Breast epithelium (tissue), 4 donors: ENCODE data around the gene OSGIN1. TPM values are rescaled to one million over a fixed set of nuclear protein-coding genes. Genes with fewer than 3 reads are reported as not detected.

ENCODE experiments used
- DNase-seq, 2 donors: peaks; one replicate each; pipeline ENCODE4 v3.0.0-alpha.2; 2019; ENCODE audit warnings: low spot score in 2 of 2
- H3K27ac ChIP-seq, 2 donors: fragments of 200-600 bp; sonication (generic) in 1 of 2; one replicate each; pipeline ENCODE4 v1.5.1; 2016 to 2019; ENCODE audit warnings: mild to moderate bottlenecking in 1 of 2
- H3K27me3 ChIP-seq, 2 donors: fragments of 200-600 bp; sonication (generic) in 1 of 2; one replicate each; pipeline versions ENCODE4 v1.5.1 to v1.6.0; 2017 to 2019; ENCODE audit warnings: control low read depth in 1 of 2, mild to moderate bottlenecking in 1 of 2
- H3K36me3 ChIP-seq: fragments of 200-600 bp; one replicate; pipeline ENCODE4 v1.5.1; 2019
- H3K4me1 ChIP-seq, 2 donors: fragments of 200-600 bp; sonication (generic); one replicate each; pipeline ENCODE4 v1.5.1; 2016 to 2019; ENCODE audit warnings: control low read depth in 1 of 2
- H3K4me3 ChIP-seq, 3 donors: fragments of 200-600 bp; sonication (generic); 1 replicate in 2 of 3; 2 replicates in 1 of 3; pipeline ENCODE4 v1.5.1; 2016 to 2019; ENCODE audit warnings: mild to moderate bottlenecking in 3 of 3, moderate library complexity in 2 of 3
- H3K9me3 ChIP-seq, 2 donors: fragments of 200-600 bp; sonication (generic) in 1 of 2; one replicate each; pipeline ENCODE4 v1.5.1; 2016 to 2019; ENCODE audit warnings: control low read depth in 1 of 2
- POLR2A ChIP-seq: fragments of 450-650 bp; IDR thresholded peaks from one replicate; pipeline ENCODE4 v1.6.1; 2016; ENCODE audit warnings: antibody characterized with exemption, mild to moderate bottlenecking, moderate library complexity
- POLR2AphosphoS5 ChIP-seq, 3 donors: sonication (generic); formaldehyde crosslinking; IDR thresholded peaks; one replicate each; pipeline ENCODE4 v1.6.1; 2017; ENCODE audit warnings: antibody characterized with exemption in 3 of 3
- intact Hi-C: fragments of 100-400 bp; cut with DNase I; formaldehyde crosslinking; loops from one replicate; pipeline ENCODE4 v1.15.1; 2023; ENCODE audit warnings: low total_unique reads
- total RNA-seq, 3 donors: library from RNA; depleted of rRNA; stranded (reverse); fragments of >200 nt; gene quantifications; one replicate each; pipeline ENCODE4 v1.1.0, GENCODE V29; 2016
- TF ChIP-seq, protein P1 (sequence below), 3 donors: fragments of 450-650 bp; IDR thresholded peaks; one replicate each; pipeline ENCODE4 v1.5.1; 2016 to 2017; ENCODE audit warnings: antibody characterized with exemption in 3 of 3, mild to moderate bottlenecking in 3 of 3, moderate library complexity in 3 of 3

OSGIN1 gene
- total RNA-seq, 3 donors from 2014 or later, result 3.0 to 3.5 (median 3.3) TPM

DNA sequence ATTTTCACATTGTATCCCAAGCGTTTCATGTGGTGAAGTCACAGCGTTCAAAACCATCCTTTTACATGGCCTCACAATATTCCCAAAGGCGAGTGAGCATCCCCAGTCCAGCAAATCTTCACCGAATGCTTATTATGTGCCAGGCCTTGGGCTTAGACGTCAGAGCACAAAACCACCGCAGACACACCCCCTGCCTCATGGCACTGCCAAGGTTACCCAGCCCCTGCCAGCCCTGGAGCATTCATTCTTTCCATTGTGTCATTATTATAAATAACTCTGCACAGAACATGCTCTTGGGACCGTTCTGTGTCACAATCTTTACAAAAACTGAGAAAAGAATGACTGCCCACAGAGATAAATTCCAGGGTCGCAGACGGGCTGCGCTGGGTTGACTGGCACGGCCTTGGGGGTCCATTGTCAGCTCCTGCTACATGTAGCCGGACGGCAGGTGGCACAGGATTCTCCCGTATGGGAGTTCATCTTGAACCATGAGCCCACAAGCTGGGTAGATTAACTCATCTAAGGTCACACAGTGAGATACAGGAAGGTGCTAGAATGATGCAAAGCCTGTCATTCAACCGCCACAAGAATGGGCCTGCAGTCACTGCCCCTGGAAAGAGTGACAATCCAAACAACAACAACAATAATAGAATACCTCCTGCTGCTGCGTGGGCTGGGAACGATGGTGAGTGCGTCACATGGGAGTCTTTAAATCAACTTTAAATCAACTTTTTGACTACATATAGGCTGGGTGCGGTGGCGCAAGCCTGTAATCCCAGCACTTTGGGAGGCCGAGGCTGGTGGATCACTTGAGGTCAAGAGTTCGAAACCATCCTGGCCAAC lies 10.5 kb downstream of the OSGIN1 start:
- Histone ChIP-seq H3K4me1 (no peaks in the 10 kb centered on the region), H3K9me3 (no peaks in the 10 kb centered on the region), H3K27ac (no peak overlapping the region), H3K27me3 (no peaks in the 10 kb centered on the region), H3K36me3 (no peaks in the 10 kb centered on the region), H3K4me3 (no peak overlapping the region)
- no peak for DNase-seq
- intact Hi-C loops, result no loop called here
- TF ChIP-seq, protein P1, sequence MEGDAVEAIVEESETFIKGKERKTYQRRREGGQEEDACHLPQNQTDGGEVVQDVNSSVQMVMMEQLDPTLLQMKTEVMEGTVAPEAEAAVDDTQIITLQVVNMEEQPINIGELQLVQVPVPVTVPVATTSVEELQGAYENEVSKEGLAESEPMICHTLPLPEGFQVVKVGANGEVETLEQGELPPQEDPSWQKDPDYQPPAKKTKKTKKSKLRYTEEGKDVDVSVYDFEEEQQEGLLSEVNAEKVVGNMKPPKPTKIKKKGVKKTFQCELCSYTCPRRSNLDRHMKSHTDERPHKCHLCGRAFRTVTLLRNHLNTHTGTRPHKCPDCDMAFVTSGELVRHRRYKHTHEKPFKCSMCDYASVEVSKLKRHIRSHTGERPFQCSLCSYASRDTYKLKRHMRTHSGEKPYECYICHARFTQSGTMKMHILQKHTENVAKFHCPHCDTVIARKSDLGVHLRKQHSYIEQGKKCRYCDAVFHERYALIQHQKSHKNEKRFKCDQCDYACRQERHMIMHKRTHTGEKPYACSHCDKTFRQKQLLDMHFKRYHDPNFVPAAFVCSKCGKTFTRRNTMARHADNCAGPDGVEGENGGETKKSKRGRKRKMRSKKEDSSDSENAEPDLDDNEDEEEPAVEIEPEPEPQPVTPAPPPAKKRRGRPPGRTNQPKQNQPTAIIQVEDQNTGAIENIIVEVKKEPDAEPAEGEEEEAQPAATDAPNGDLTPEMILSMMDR (IDR thresholded peaks at IDR 0.05), result no peak

DNA sequence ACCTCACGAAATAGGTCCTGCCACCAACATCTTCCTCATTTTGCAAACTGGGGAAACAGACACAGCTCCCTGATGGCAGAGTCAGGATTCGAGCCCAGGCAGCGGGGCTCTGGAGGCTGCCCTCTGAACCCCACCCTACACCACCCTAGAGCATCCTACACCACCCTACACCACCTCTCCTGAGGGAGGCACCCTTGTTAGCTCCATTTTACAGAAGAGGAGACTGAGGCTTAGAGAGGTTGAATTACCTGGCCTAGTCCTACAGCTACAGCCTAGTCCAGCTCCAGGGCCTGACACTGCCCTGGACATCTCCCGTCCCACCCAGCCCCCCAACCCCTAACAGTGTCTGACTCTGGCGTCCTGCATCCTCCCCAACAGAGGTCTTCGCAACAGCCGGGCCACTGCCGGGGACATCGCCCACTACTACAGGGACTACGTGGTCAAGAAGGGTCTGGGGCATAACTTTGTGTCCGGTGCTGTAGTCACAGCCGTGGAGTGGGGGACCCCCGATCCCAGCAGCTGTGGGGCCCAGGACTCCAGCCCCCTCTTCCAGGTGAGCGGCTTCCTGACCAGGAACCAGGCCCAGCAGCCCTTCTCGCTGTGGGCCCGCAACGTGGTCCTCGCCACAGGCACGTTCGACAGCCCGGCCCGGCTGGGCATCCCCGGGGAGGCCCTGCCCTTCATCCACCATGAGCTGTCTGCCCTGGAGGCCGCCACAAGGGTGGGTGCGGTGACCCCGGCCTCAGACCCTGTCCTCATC lies 11.8 kb downstream of the OSGIN1 start:
- H3K4me3 ChIP-seq, result no peak overlapping the region
- H3K27me3 ChIP-seq, result no peaks in the 10 kb centered on the region
- H3K4me1 ChIP-seq, result no peaks in the 10 kb centered on the region
- no peak overlapping the region for H3K27ac ChIP-seq
- H3K9me3 ChIP-seq, result no peaks in the 10 kb centered on the region
- DNase-seq, result no peak
- no peaks in the 10 kb centered on the region for H3K36me3 ChIP-seq
- intact Hi-C loops, result no loop called here
- no peak for TF ChIP-seq POLR2AphosphoS5 (IDR thresholded peaks at IDR 0.05)
- TF ChIP-seq POLR2A, result no peak

GRCh38 chr16:83965444-83966152 lies 12.6 kb downstream of the OSGIN1 start:
- Histone ChIP-seq H3K9me3 (no peaks in the 10 kb centered on the region), H3K4me3 (no peak overlapping the region), H3K27me3 (no peaks in the 10 kb centered on the region), H3K36me3 (no peaks in the 10 kb centered on the region), H3K27ac (no peak overlapping the region), H3K4me1 (no peaks in the 10 kb centered on the region)
- no peak for DNase-seq
- intact Hi-C loops, result no loop called here
- TF ChIP-seq, protein P1 (IDR thresholded peaks at IDR 0.05), result no peak
- TF ChIP-seq POLR2A, result no peak
- TF ChIP-seq POLR2AphosphoS5 (IDR thresholded peaks at IDR 0.05), result no peak

DNA sequence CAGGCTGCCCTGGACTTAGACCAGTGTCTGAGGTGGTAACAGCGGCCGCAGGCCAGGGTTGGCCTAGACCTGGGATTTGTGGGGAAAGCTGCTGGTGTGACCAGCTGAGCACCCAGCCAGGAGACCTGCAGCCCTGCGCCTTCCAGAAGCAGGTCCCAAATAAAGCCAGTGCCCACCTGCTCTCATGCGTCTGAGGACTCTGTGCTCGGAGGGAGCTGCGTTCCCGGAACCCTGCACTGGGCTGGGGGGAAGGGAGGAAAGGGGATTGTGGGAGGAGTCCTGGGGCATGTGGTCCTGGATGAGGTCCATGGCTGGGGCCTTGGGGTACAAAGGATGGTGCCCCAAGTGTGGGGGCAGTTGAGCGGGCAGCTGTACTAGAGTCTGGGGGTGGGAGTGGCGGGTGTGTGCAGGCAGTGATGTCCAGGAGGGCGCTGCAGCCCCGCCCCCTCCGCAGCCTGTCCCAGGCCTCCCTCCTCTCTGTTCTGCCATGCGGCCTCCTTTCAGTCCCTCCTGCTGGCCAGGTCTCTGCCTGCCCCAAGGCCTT lies 13.2 kb downstream of the OSGIN1 start:
- no peaks in the 10 kb centered on the region for H3K27me3 ChIP-seq
- no peaks in the 10 kb centered on the region for H3K9me3 ChIP-seq
- H3K27ac ChIP-seq, result no peak overlapping the region
- intact Hi-C loops, result no loop called here
- H3K36me3 ChIP-seq, result no peaks in the 10 kb centered on the region
- TF ChIP-seq, protein P1 (IDR thresholded peaks at IDR 0.05), result no peak
- TF ChIP-seq POLR2A (no peak), POLR2AphosphoS5 (IDR thresholded peaks at IDR 0.05) (no peak)
- H3K4me1 ChIP-seq, result no peaks in the 10 kb centered on the region
- no peak for DNase-seq
- no peak overlapping the region for H3K4me3 ChIP-seq

DNA sequence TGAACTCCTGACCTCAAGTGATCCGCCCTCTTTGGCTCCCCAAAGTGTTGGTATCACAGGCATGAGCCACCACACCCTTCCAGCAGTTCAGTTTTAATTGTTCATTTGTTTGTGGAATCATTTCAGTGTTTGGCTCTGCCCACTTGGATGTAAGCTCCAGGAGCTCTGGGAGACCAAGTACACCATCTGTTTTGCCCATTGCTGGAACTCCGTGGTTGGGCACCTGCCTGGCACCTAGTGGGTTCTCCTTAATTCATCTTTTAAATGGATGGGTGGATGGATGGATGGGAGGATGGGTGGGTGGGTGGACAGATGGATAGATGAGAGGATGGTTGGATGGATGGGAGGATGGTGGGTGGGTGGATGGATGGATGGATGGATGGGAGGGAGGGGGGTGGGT lies 14.1 kb downstream of the OSGIN1 start:
- intact Hi-C loops, result no loop called here
- no peak for DNase-seq
- Histone ChIP-seq H3K27me3 (no peaks in the 10 kb centered on the region), H3K36me3 (no peaks in the 10 kb centered on the region), H3K4me3 (no peak overlapping the region), H3K4me1 (no peaks in the 10 kb centered on the region), H3K27ac (no peak overlapping the region), H3K9me3 (no peaks in the 10 kb centered on the region)
- TF ChIP-seq, protein P1 (IDR thresholded peaks at IDR 0.05), result no peak
- TF ChIP-seq POLR2AphosphoS5 (IDR thresholded peaks at IDR 0.05) (no peak), POLR2A (no peak)
